Measurements from ENCODE around the gene CPNE1. TPM values are rescaled to one million over a fixed set of nuclear protein-coding genes. Genes with fewer than 3 reads are reported as not detected.
A peak's percentile ranks its signal among the peaks of the same experiment; 100 is the strongest.

CPNE1 gene
- total and polyA plus RNA-seq, 5 donors from 2014 or later = 175 to 398 (median 329) TPM

GRCh38 chr20:35603695-35604448, 60.8 kb downstream of the CPNE1 start:
- DNase-seq (peak in 1 of 3 donors; percentile 14), ATAC-seq (ENCODE audit: low read depth in 2 of 2) (no peak)
- Histone ChIP-seq H3K27me3 (ENCODE audit: control insufficient read depth, insufficient read depth, low read length) (no peaks in the 10 kb centered on the region), H3K4me1 (ENCODE audit: control insufficient read depth, insufficient read depth, low read length, poor library complexity, severe bottlenecking) (peaks cover 18% of the 10 kb centered on the region), H3K36me3 (ENCODE audit: control insufficient read depth, insufficient read depth, low read length) (no peaks in the 10 kb centered on the region), H3K9me3 (ENCODE audit: control insufficient read depth in 2 of 2, low read length in 2 of 2) (no peaks in the 10 kb centered on the region), H3K27ac (ENCODE audit: insufficient read depth, low read length, poor library complexity, severe bottlenecking) (no peak overlapping the region), H3K4me3 (ENCODE audit: low read depth, low read length) (no peak overlapping the region)
- H3K4me1 Mint-ChIP-seq = peaks cover 0 to 16% (median 7%) of the 10 kb centered on the region in 4 donors
- no peak overlapping the region for H3K27ac Mint-ChIP-seq
- H3K36me3 Mint-ChIP-seq = no peaks in the 10 kb centered on the region
- H3K9me3 Mint-ChIP-seq = peaks cover 0 to 2% (median 0%) of the 10 kb centered on the region in 7 donors
- peaks cover 42% of the 10 kb centered on the region for H3K27me3 Mint-ChIP-seq
- H3K4me3 Mint-ChIP-seq = peak overlapping the region in 2 of 4 donors; percentile 53 to 73

- Histone ChIP-seq H3K27me3 (ENCODE audit: control insufficient read depth, insufficient read depth, low read length) (no peaks in the 10 kb centered on the region), H3K36me3 (ENCODE audit: control insufficient read depth, insufficient read depth, low read length) (no peaks in the 10 kb centered on the region), H3K4me3 (ENCODE audit: low read depth, low read length) (no peak overlapping the region), H3K4me1 (ENCODE audit: control insufficient read depth, insufficient read depth, low read length, poor library complexity, severe bottlenecking) (peaks cover 18% of the 10 kb centered on the region), H3K9me3 (ENCODE audit: control insufficient read depth in 2 of 2, low read length in 2 of 2) (no peaks in the 10 kb centered on the region), H3K27ac (ENCODE audit: insufficient read depth, low read length, poor library complexity, severe bottlenecking) (no peak overlapping the region)
- H3K27me3 Mint-ChIP-seq = peaks cover 50% of the 10 kb centered on the region
- H3K4me1 Mint-ChIP-seq = peaks cover 0 to 16% (median 8%) of the 10 kb centered on the region in 4 donors
- ATAC-seq (ENCODE audit: low read depth in 2 of 2) = no peak
- peak overlapping the region in 3 of 4 donors; percentile 53 to 60 (median 58) for H3K4me3 Mint-ChIP-seq
- peaks cover 0 to 2% (median 0%) of the 10 kb centered on the region in 7 donors for H3K9me3 Mint-ChIP-seq
- no peaks in the 10 kb centered on the region for H3K36me3 Mint-ChIP-seq
- DNase-seq = no peak
- no peak overlapping the region for H3K27ac Mint-ChIP-seq
These were observed 61.7 kb downstream of the CPNE1 start for GRCh38 chr20:35602851-35603495.

- H3K4me1 ChIP-seq (ENCODE audit: control insufficient read depth, insufficient read depth, low read length, poor library complexity, severe bottlenecking) = peaks cover 18% of the 10 kb centered on the region
- no peaks in the 10 kb centered on the region for H3K27me3 ChIP-seq (ENCODE audit: control insufficient read depth, insufficient read depth, low read length)
- H3K36me3 Mint-ChIP-seq = no peaks in the 10 kb centered on the region
- H3K4me1 Mint-ChIP-seq = peaks cover 0 to 16% (median 8%) of the 10 kb centered on the region in 4 donors
- peaks cover 57% of the 10 kb centered on the region for H3K27me3 Mint-ChIP-seq
- H3K4me3 ChIP-seq (ENCODE audit: low read depth, low read length) = no peak overlapping the region
- no peak for DNase-seq
- no peaks in the 10 kb centered on the region for H3K9me3 ChIP-seq (ENCODE audit: control insufficient read depth in 2 of 2, low read length in 2 of 2)
- H3K27ac Mint-ChIP-seq = no peak overlapping the region
- peak overlapping the region in 3 of 4 donors; percentile 52 to 58 (median 58) for H3K4me3 Mint-ChIP-seq
- peaks cover 0 to 2% (median 0%) of the 10 kb centered on the region in 7 donors for H3K9me3 Mint-ChIP-seq
- H3K27ac ChIP-seq (ENCODE audit: insufficient read depth, low read length, poor library complexity, severe bottlenecking) = no peak overlapping the region
- ATAC-seq (ENCODE audit: low read depth in 2 of 2) = no peak
- no peaks in the 10 kb centered on the region for H3K36me3 ChIP-seq (ENCODE audit: control insufficient read depth, insufficient read depth, low read length)
These were observed 62.7 kb downstream of the CPNE1 start for GRCh38 chr20:35601990-35602389.

GRCh38 chr20:35600993-35601973, 63.4 kb downstream of the CPNE1 start:
- no peaks in the 10 kb centered on the region for H3K9me3 Mint-ChIP-seq
- Histone ChIP-seq H3K9me3 (ENCODE audit: control insufficient read depth in 2 of 2, low read length in 2 of 2) (no peaks in the 10 kb centered on the region), H3K36me3 (ENCODE audit: control insufficient read depth, insufficient read depth, low read length) (no peaks in the 10 kb centered on the region), H3K4me1 (ENCODE audit: control insufficient read depth, insufficient read depth, low read length, poor library complexity, severe bottlenecking) (peaks cover 18% of the 10 kb centered on the region), H3K27ac (ENCODE audit: insufficient read depth, low read length, poor library complexity, severe bottlenecking) (no peak overlapping the region), H3K4me3 (ENCODE audit: low read depth, low read length) (no peak overlapping the region), H3K27me3 (ENCODE audit: control insufficient read depth, insufficient read depth, low read length) (no peaks in the 10 kb centered on the region)
- DNase-seq = peak; percentile 66 to 85 (median 80)
- H3K27ac Mint-ChIP-seq = peak overlapping the region in 1 of 3 donors; percentile 69
- peak overlapping the region; percentile 60 to 87 (median 80) for H3K4me3 Mint-ChIP-seq
- H3K4me1 Mint-ChIP-seq = peaks cover 0 to 16% (median 8%) of the 10 kb centered on the region in 4 donors
- ATAC-seq (ENCODE audit: low read depth in 2 of 2) = peak; percentile 85 to 87
- H3K27me3 Mint-ChIP-seq = peaks cover 59% of the 10 kb centered on the region
- H3K36me3 Mint-ChIP-seq = no peaks in the 10 kb centered on the region

- no peak overlapping the region for H3K27ac Mint-ChIP-seq
- Histone ChIP-seq H3K36me3 (ENCODE audit: control insufficient read depth, insufficient read depth, low read length) (no peaks in the 10 kb centered on the region), H3K27ac (ENCODE audit: insufficient read depth, low read length, poor library complexity, severe bottlenecking) (no peak overlapping the region), H3K4me1 (ENCODE audit: control insufficient read depth, insufficient read depth, low read length, poor library complexity, severe bottlenecking) (peaks cover 18% of the 10 kb centered on the region), H3K4me3 (ENCODE audit: low read depth, low read length) (no peak overlapping the region), H3K27me3 (ENCODE audit: control insufficient read depth, insufficient read depth, low read length) (no peaks in the 10 kb centered on the region), H3K9me3 (ENCODE audit: control insufficient read depth in 2 of 2, low read length in 2 of 2) (no peaks in the 10 kb centered on the region)
- H3K4me3 Mint-ChIP-seq = peak overlapping the region; percentile 60 to 87 (median 80)
- H3K27me3 Mint-ChIP-seq = peaks cover 65% of the 10 kb centered on the region
- DNase-seq (no peak), ATAC-seq (ENCODE audit: low read depth in 2 of 2) (no peak)
- H3K4me1 Mint-ChIP-seq = peaks cover 0 to 16% (median 8%) of the 10 kb centered on the region in 4 donors
- H3K9me3 Mint-ChIP-seq = no peaks in the 10 kb centered on the region
- no peaks in the 10 kb centered on the region for H3K36me3 Mint-ChIP-seq
These were observed 64.3 kb downstream of the CPNE1 start for GRCh38 chr20:35600176-35600992.

- H3K27ac ChIP-seq (ENCODE audit: insufficient read depth, low read length, poor library complexity, severe bottlenecking) = no peak overlapping the region
- no peaks in the 10 kb centered on the region for H3K9me3 ChIP-seq (ENCODE audit: control insufficient read depth in 2 of 2, low read length in 2 of 2)
- H3K27me3 ChIP-seq (ENCODE audit: control insufficient read depth, insufficient read depth, low read length) = no peaks in the 10 kb centered on the region
- DNase-seq (no peak), ATAC-seq (ENCODE audit: low read depth in 2 of 2) (no peak)
- peaks cover 18% of the 10 kb centered on the region for H3K4me1 ChIP-seq (ENCODE audit: control insufficient read depth, insufficient read depth, low read length, poor library complexity, severe bottlenecking)
- no peak overlapping the region for H3K4me3 ChIP-seq (ENCODE audit: low read depth, low read length)
- Mint-ChIP-seq H3K4me1 (peaks cover 0 to 16% (median 8%) of the 10 kb centered on the region in 4 donors), H3K27me3 (peaks cover 64% of the 10 kb centered on the region), H3K9me3 (no peaks in the 10 kb centered on the region), H3K4me3 (peak overlapping the region in 1 of 4 donors; percentile 44), H3K36me3 (no peaks in the 10 kb centered on the region), H3K27ac (no peak overlapping the region)
- no peaks in the 10 kb centered on the region for H3K36me3 ChIP-seq (ENCODE audit: control insufficient read depth, insufficient read depth, low read length)
These were observed 65.0 kb downstream of the CPNE1 start for GRCh38 chr20:35599776-35600120.
